Measurements from ENCODE around the gene EPB41L1. TPM values are rescaled to one million over a fixed set of nuclear protein-coding genes. Genes with fewer than 3 reads are reported as not detected.

Gene EPB41L1
- total RNA-seq, 1 donor from 2014 or later, result 5.0 TPM

- DNase-seq (ENCODE audit: low spot score) (no peak), ATAC-seq (no peak)
Observed at GRCh38 chr20:36275441-36276189, 121.1 kb downstream of the EPB41L1 start.

GRCh38 chr20:36277546-36277945 lies 123.0 kb downstream of the EPB41L1 start:
- ATAC-seq (no peak), DNase-seq (ENCODE audit: low spot score) (no peak)

GRCh38 chr20:36279362-36279761 lies 124.8 kb downstream of the EPB41L1 start:
- no peak for DNase-seq (ENCODE audit: low spot score)
- ATAC-seq, result no peak

GRCh38 chr20:36279776-36280175 lies 125.2 kb downstream of the EPB41L1 start:
- DNase-seq (ENCODE audit: low spot score) (no peak), ATAC-seq (no peak)

- DNase-seq (ENCODE audit: low spot score), result no peak
- ATAC-seq, result no peak
Observed at GRCh38 chr20:36281785-36282380, 127.3 kb downstream of the EPB41L1 start.

Other genes with a start within 250 kb of the EPB41L1 start
- 50.5 TPM for gene SCAND1, start 200.2 kb upstream of the EPB41L1 start, total RNA-seq
- 3.3 TPM for gene CNBD2, start 186.2 kb upstream of the EPB41L1 start, total RNA-seq
- 10.6 TPM for gene AAR2, start 81.7 kb downstream of the EPB41L1 start, total RNA-seq
- gene DLGAP4, start 151.6 kb downstream of the EPB41L1 start, total RNA-seq, result 20.0 TPM

Data from left lobe of liver (tissue), 2 donors.